ENCODE measurements around the gene SHF.

Gene SHF

DNA sequence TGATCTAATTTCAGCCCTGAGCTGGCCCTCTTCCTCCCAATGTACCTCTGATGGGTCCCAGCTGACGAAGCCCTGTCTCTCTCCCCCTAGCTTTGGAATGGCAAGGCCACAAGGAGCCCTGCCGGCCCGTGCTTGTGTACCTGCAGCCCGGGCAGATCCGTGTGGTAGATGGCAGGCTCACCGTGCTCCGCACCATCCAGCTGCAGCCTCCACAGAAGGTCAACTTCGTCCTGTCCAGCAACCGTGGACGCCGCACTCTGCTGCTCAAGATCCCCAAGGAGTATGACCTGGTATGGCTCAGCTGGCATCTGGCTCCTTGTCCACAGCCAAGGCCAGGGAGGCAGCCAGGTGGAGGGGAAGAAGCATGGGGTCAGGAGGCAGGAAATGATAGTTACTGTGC is 43.8 kb downstream of the SHF start (continued):
- no peak for TF ChIP-seq ZNF626 (tag by site-specific recombination; IDR thresholded peaks at IDR 0.05)
- TF ChIP-seq ZNF830 (tag by site-specific recombination; IDR thresholded peaks at IDR 0.05; ENCODE audit: low read depth): no peak
- no peak for TF ChIP-seq ZNF37A (tag by site-specific recombination; IDR thresholded peaks at IDR 0.05)
- TF ChIP-seq ZNF510 (tag by site-specific recombination; IDR thresholded peaks at IDR 0.05; ENCODE audit: insufficient replicate concordance): no peak
- no peak for TF ChIP-seq ZEB2 (tag by site-specific recombination; IDR thresholded peaks at IDR 0.05)
- TF ChIP-seq, protein P1, sequence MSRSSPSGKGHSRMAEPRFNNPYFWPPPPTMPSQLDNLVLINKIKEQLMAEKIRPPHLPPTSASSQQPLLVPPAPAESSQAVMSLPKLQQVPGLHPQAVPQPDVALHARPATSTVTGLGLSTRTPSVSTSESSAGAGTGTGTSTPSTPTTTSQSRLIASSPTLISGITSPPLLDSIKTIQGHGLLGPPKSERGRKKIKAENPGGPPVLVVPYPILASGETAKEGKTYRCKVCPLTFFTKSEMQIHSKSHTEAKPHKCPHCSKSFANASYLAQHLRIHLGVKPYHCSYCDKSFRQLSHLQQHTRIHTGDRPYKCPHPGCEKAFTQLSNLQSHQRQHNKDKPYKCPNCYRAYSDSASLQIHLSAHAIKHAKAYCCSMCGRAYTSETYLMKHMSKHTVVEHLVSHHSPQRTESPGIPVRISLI (tag by site-specific recombination; IDR thresholded peaks at IDR 0.05): no peak
- no peak for TF ChIP-seq ZBTB8A (tag by site-specific recombination; IDR thresholded peaks at IDR 0.05)

DNA sequence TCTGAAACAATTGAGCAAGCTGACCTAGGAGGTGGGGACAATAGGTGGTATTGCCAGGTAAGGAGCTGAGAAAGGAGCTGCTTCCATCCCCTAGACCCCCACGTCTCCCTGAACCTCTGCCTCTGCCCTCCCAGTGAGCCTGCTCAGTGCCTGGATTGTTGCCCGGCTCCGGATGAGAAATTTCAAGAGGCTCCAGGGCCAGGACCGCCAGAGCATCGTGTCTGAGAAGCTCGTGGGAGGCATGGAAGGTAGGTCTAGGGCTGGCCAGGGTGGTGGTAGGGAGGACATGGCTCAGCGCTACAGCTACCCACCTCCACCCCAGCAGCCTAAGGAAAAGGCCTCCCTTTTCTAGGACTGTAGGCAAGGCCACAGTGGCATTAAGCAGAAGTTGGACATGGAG is 44.7 kb downstream of the SHF start:
- ChIA-PET POLR2A (interaction anchor here (1.8 kb wide), 1 partner anchor 25 kb away, joined by 4 read pairs; no protein-coding TSS in a partner anchor), CTCF (no interaction called here)
- no peaks in the 10 kb centered on the region; the same call in 1 of the 2 replicates for H3K4me1 ChIP-seq (ENCODE audit: control insufficient read depth, insufficient read depth, low read length)
- H3K9me3 ChIP-seq (ENCODE audit: control insufficient read depth, insufficient read depth, low read depth, low read length): no peaks in the 10 kb centered on the region
- no peaks in the 10 kb centered on the region for H3K36me3 ChIP-seq (ENCODE audit: control insufficient read depth in 2 of 2, insufficient read depth in 1 of 2, low read length in 2 of 2)
- no peak overlapping the region for H3K4me3 ChIP-seq (ENCODE audit: low read depth, low read length)
- no peak overlapping the region for H3K27ac ChIP-seq (ENCODE audit: extremely low read depth, low read depth, low read length)
- TF ChIP-seq ZNF23 (tag by site-specific recombination; IDR thresholded peaks at IDR 0.05; ENCODE audit: borderline replicate concordance) (no peak), ZFP41 (tag by site-specific recombination; IDR thresholded peaks at IDR 0.05; ENCODE audit: borderline replicate concordance) (no peak), ZNF544 (tag by site-specific recombination; IDR thresholded peaks at IDR 0.05) (no peak), ZNF211 (tag by site-specific recombination; IDR thresholded peaks at IDR 0.05; ENCODE audit: low read depth) (no peak), TRIM28 (IDR thresholded peaks at IDR 0.05; ENCODE audit: borderline replicate concordance, low read length) (no peak), ZNF2 (tag by site-specific recombination; IDR thresholded peaks at IDR 0.05) (no peak), ZNF16 (tag by site-specific recombination; IDR thresholded peaks at IDR 0.05; ENCODE audit: low read depth) (no peak), ZNF561 (tag by site-specific recombination; IDR thresholded peaks at IDR 0.05; ENCODE audit: borderline replicate concordance) (no peak), ZBTB1 (tag by site-specific recombination; IDR thresholded peaks at IDR 0.05) (no peak), ZNF514 (tag by site-specific recombination; IDR thresholded peaks at IDR 0.05) (no peak), ZNF426 (tag by site-specific recombination; IDR thresholded peaks at IDR 0.05) (no peak), WT1 (tag by site-specific recombination; IDR thresholded peaks at IDR 0.05) (no peak), ZNF76 (tag by site-specific recombination; IDR thresholded peaks at IDR 0.05; ENCODE audit: borderline replicate concordance, low read depth) (no peak)
- TF ChIP-seq, protein P2, sequence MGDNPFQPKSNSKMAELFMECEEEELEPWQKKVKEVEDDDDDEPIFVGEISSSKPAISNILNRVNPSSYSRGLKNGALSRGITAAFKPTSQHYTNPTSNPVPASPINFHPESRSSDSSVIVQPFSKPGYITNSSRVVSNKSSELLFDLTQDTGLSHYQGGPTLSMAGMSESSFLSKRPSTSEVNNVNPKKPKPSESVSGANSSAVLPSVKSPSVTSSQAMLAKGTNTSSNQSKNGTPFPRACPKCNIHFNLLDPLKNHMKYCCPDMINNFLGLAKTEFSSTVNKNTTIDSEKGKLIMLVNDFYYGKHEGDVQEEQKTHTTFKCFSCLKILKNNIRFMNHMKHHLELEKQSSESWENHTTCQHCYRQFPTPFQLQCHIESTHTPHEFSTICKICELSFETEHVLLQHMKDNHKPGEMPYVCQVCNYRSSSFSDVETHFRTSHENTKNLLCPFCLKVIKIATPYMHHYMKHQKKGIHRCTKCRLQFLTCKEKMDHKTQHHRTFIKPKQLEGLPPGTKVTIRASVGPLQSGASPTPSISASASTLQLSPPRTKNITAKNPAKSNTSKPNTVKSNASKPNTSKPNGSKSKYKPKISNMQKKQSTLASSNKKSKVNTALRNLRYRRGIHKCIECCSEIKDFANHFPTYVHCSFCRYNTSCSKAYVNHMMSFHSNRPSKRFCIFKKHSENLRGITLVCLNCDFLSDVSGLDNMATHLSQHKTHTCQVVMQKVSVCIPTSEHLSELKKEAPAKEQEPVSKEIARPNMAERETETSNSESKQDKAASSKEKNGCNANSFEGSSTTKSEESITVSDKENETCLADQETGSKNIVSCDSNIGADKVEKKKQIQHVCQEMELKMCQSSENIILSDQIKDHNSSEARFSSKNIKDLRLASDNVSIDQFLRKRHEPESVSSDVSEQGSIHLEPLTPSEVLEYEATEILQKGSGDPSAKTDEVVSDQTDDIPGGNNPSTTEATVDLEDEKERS (tag by site-specific recombination; IDR thresholded peaks at IDR 0.05): no peak
- TF ChIP-seq, protein P3, sequence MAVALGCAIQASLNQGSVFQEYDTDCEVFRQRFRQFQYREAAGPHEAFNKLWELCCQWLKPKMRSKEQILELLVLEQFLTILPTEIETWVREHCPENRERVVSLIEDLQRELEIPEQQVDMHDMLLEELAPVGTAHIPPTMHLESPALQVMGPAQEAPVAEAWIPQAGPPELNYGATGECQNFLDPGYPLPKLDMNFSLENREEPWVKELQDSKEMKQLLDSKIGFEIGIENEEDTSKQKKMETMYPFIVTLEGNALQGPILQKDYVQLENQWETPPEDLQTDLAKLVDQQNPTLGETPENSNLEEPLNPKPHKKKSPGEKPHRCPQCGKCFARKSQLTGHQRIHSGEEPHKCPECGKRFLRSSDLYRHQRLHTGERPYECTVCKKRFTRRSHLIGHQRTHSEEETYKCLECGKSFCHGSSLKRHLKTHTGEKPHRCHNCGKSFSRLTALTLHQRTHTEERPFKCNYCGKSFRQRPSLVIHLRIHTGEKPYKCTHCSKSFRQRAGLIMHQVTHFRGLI (tag by site-specific recombination; IDR thresholded peaks at IDR 0.05): no peak
- TF ChIP-seq, protein P4, sequence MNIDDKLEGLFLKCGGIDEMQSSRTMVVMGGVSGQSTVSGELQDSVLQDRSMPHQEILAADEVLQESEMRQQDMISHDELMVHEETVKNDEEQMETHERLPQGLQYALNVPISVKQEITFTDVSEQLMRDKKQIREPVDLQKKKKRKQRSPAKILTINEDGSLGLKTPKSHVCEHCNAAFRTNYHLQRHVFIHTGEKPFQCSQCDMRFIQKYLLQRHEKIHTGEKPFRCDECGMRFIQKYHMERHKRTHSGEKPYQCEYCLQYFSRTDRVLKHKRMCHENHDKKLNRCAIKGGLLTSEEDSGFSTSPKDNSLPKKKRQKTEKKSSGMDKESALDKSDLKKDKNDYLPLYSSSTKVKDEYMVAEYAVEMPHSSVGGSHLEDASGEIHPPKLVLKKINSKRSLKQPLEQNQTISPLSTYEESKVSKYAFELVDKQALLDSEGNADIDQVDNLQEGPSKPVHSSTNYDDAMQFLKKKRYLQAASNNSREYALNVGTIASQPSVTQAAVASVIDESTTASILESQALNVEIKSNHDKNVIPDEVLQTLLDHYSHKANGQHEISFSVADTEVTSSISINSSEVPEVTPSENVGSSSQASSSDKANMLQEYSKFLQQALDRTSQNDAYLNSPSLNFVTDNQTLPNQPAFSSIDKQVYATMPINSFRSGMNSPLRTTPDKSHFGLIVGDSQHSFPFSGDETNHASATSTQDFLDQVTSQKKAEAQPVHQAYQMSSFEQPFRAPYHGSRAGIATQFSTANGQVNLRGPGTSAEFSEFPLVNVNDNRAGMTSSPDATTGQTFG (tag by site-specific recombination; IDR thresholded peaks at IDR 0.05; ENCODE audit: borderline replicate concordance): no peak
- TF ChIP-seq, protein P5, sequence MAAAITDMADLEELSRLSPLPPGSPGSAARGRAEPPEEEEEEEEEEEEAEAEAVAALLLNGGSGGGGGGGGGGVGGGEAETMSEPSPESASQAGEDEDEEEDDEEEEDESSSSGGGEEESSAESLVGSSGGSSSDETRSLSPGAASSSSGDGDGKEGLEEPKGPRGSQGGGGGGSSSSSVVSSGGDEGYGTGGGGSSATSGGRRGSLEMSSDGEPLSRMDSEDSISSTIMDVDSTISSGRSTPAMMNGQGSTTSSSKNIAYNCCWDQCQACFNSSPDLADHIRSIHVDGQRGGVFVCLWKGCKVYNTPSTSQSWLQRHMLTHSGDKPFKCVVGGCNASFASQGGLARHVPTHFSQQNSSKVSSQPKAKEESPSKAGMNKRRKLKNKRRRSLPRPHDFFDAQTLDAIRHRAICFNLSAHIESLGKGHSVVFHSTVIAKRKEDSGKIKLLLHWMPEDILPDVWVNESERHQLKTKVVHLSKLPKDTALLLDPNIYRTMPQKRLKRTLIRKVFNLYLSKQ (tag by site-specific recombination; IDR thresholded peaks at IDR 0.05; ENCODE audit: borderline replicate concordance): no peak
- TF ChIP-seq, protein P6, sequence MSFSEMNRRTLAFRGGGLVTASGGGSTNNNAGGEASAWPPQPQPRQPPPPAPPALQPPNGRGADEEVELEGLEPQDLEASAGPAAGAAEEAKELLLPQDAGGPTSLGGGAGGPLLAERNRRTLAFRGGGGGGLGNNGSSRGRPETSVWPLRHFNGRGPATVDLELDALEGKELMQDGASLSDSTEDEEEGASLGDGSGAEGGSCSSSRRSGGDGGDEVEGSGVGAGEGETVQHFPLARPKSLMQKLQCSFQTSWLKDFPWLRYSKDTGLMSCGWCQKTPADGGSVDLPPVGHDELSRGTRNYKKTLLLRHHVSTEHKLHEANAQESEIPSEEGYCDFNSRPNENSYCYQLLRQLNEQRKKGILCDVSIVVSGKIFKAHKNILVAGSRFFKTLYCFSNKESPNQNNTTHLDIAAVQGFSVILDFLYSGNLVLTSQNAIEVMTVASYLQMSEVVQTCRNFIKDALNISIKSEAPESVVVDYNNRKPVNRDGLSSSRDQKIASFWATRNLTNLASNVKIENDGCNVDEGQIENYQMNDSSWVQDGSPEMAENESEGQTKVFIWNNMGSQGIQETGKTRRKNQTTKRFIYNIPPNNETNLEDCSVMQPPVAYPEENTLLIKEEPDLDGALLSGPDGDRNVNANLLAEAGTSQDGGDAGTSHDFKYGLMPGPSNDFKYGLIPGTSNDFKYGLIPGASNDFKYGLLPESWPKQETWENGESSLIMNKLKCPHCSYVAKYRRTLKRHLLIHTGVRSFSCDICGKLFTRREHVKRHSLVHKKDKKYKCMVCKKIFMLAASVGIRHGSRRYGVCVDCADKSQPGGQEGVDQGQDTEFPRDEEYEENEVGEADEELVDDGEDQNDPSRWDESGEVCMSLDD (tag by site-specific recombination; IDR thresholded peaks at IDR 0.05): no peak
